HepG2 (cell line): ENCODE measurements around the gene ANKRD35. TPM values are rescaled to one million over a fixed set of nuclear protein-coding genes. Genes with fewer than 3 reads are reported as not detected.
A peak's percentile ranks its signal among the peaks of the same experiment; 100 is the strongest.

Experiments
- AKNA ChIP-seq: sonication (generic); formaldehyde crosslinking; IDR thresholded peaks from 2 replicates; pipeline ENCODE4 v1.4.0; 2020; ENCODE audit warnings: missing genetic modification reagents, borderline replicate concordance
- BATF2 ChIP-seq: sonication (generic); formaldehyde crosslinking; IDR thresholded peaks from 2 replicates; pipeline ENCODE4 v1.8.0; 2022; ENCODE audit warnings: mild to moderate bottlenecking, missing genetic modification reagents, moderate library complexity
- CENPBD1 ChIP-seq: sonication (generic); formaldehyde crosslinking; IDR thresholded peaks from 2 replicates; pipeline ENCODE4 v1.8.0; 2022; ENCODE audit warnings: missing genetic modification reagents, low read depth, mild to moderate bottlenecking, borderline replicate concordance
- FOXA3 ChIP-seq: IDR thresholded peaks from 2 replicates; pipeline ENCODE4 v1.6.1; 2016; ENCODE audit warnings: missing genetic modification reagents, missing compliant biosample characterization
- HDAC2 ChIP-seq: sonication (generic); formaldehyde crosslinking; IDR thresholded peaks from 2 replicates; pipeline ENCODE4 v1.4.0; 2020; ENCODE audit warnings: missing genetic modification reagents
- HOXA5 ChIP-seq: sonication (generic); formaldehyde crosslinking; IDR thresholded peaks from 2 replicates; pipeline ENCODE4 v1.4.0; 2020; ENCODE audit warnings: missing genetic modification reagents
- KLF15 ChIP-seq: sonication (generic); formaldehyde crosslinking; IDR thresholded peaks from 2 replicates; pipeline ENCODE4 v1.8.1; 2023; ENCODE audit warnings: borderline replicate concordance, mild to moderate bottlenecking, inconsistent platforms, missing genetic modification reagents, mixed read lengths
- NFATC3 ChIP-seq: sonication (generic); formaldehyde crosslinking; IDR thresholded peaks from 2 replicates; pipeline ENCODE4 v1.5.1; 2020; ENCODE audit warnings: mild to moderate bottlenecking, missing genetic modification reagents
- PLRG1 ChIP-seq: fragments of 450-650 bp; conservative IDR thresholded peaks from 2 replicates; pipeline ENCODE4 v1.6.1; 2016
- SMAD3 ChIP-seq: sonication (generic); formaldehyde crosslinking; IDR thresholded peaks from 2 replicates; pipeline ENCODE4 v1.4.0; 2020; ENCODE audit warnings: missing genetic modification reagents
- SP4 ChIP-seq: sonication (generic); formaldehyde crosslinking; IDR thresholded peaks from 2 replicates; pipeline ENCODE4 v1.8.1; 2023; ENCODE audit warnings: mild to moderate bottlenecking, missing genetic modification reagents
- SRF ChIP-seq: IDR thresholded peaks from 2 replicates; pipeline ENCODE4 v1.6.1; 2011; ENCODE audit warnings: mild to moderate bottlenecking, low read depth, low read length, moderate library complexity
- TBX2 ChIP-seq: sonication (generic); formaldehyde crosslinking; IDR thresholded peaks from 2 replicates; pipeline ENCODE4 v1.5.0; 2020; ENCODE audit warnings: missing genetic modification reagents, mild to moderate bottlenecking, borderline replicate concordance
- TFDP1 ChIP-seq: IDR thresholded peaks from 2 replicates; pipeline ENCODE4 v1.6.1; 2016; ENCODE audit warnings: missing compliant biosample characterization, missing genetic modification reagents, borderline replicate concordance
- U2AF1 ChIP-seq: fragments of 200-400 bp; formaldehyde crosslinking; optimal IDR thresholded peaks from 2 replicates; pipeline ENCODE3; 2017; ENCODE audit warnings: mild to moderate bottlenecking, low read depth, low read length
- XRCC5 ChIP-seq: fragments of 200-400 bp; formaldehyde crosslinking; optimal IDR thresholded peaks from 2 replicates; pipeline ENCODE3; 2017; ENCODE audit warnings: mild to moderate bottlenecking, low read length
- ZBTB20 ChIP-seq: sonication (generic); formaldehyde crosslinking; IDR thresholded peaks from 2 replicates; pipeline ENCODE4 v1.8.1; 2023; ENCODE audit warnings: missing genetic modification reagents, low read depth, mild to moderate bottlenecking, borderline replicate concordance
- ZFY ChIP-seq: sonication (generic); formaldehyde crosslinking; IDR thresholded peaks from 2 replicates; pipeline ENCODE4 v1.4.0; 2020; ENCODE audit warnings: missing genetic modification reagents
- ZNF382 ChIP-seq: sonication (generic); formaldehyde crosslinking; IDR thresholded peaks from 2 replicates; pipeline ENCODE4 v1.5.0; 2020; ENCODE audit warnings: missing genetic modification reagents, mild to moderate bottlenecking, borderline replicate concordance
- ZNF567 ChIP-seq: sonication (generic); formaldehyde crosslinking; IDR thresholded peaks from 2 replicates; pipeline ENCODE4 v1.8.1; 2023; ENCODE audit warnings: mild to moderate bottlenecking, missing genetic modification reagents, borderline replicate concordance
- ZNF672 ChIP-seq: sonication (generic); formaldehyde crosslinking; IDR thresholded peaks from 2 replicates; pipeline ENCODE4 v1.8.1; 2022; ENCODE audit warnings: missing genetic modification reagents
- polyA plus RNA-seq, 8 experiments: library from polyadenylated mRNA; depleted of rRNA in 3 of 8; stranded (reverse) in 7 of 8; unstranded in 1 of 8; fragments of >200 nt; fragmentation: Illumina TruSeq in 4 of 8; extraction: Trizol in 4 of 8; gene quantifications; 2 replicates each; pipeline versions ENCODE4 v1.2.1 to v1.2.3, GENCODE V29; 2011 to 2016; ENCODE audit warnings: low read depth in 4 of 8, missing spikeins in 1 of 8, mixed read lengths in 1 of 8; ENCODE audit not compliant: insufficient read depth in 1 of 8
- total RNA-seq, 5 experiments: library from RNA; depleted of rRNA; stranded (reverse); fragments of >200 nt; fragmentation: Illumina TruSeq; extraction: Trizol; gene quantifications; 2 replicates each; pipeline ENCODE4 v1.2.3, GENCODE V29; 2016; ENCODE audit warnings: low read depth in 1 of 5

ANKRD35 gene
- total and polyA plus RNA-seq, 2 of the 13 experiments (the other 11 are each of a cell fraction or from before 2014, with no cell fraction given), result 0.02 TPM; not detected in 1

- peak; percentile 40; the same call in 1 of the 2 replicates for TF ChIP-seq SP4 (CRISPR knock-in tag)
- peak; percentile 52; the same call in 1 of the 2 replicates for TF ChIP-seq TBX2
- TF ChIP-seq HOXA5 (CRISPR knock-in tag), result 0 out of 2 replicates have a peak, but pooled peaks have one; percentile 74
- 0 out of 2 replicates have a peak, but pooled peaks have one; percentile 58 for TF ChIP-seq ZNF567 (CRISPR knock-in tag)
- peak; percentile 96 for TF ChIP-seq XRCC5
- TF ChIP-seq U2AF1, result no peak
- no peak for TF ChIP-seq CENPBD1 (CRISPR knock-in tag)
- no peak for TF ChIP-seq ZNF672 (CRISPR knock-in tag)
- peak; percentile 50; the same call in 1 of the 2 replicates for TF ChIP-seq SRF
- peak; percentile 53; the same call in 1 of the 2 replicates for TF ChIP-seq ZFY (CRISPR knock-in tag)
- TF ChIP-seq KLF15 (CRISPR knock-in tag), result no peak
- peak; percentile 85 for TF ChIP-seq HDAC2 (CRISPR knock-in tag)
- TF ChIP-seq NFATC3 (CRISPR knock-in tag), result no peak
- TF ChIP-seq FOXA3 (CRISPR knock-in tag), result peak; percentile 94
- TF ChIP-seq PLRG1, result no peak
- TF ChIP-seq ZNF382, result no peak
- TF ChIP-seq AKNA (CRISPR knock-in tag), result no peak
- TF ChIP-seq BATF2 (CRISPR knock-in tag), result no peak
- 0 out of 2 replicates have a peak, but pooled peaks have one; percentile 62 for TF ChIP-seq ZBTB20
- no peak; the same call in 1 of the 2 replicates for TF ChIP-seq TFDP1 (CRISPR knock-in tag)
- peak; percentile 44; the same call in 1 of the 2 replicates for TF ChIP-seq SMAD3 (CRISPR knock-in tag)
Measured at GRCh38 chr1:145891587-145892485, 6.2 kb upstream of the ANKRD35 start (continued).
